Left renal cortex interstitium (tissue), 4 donors: ENCODE results near the gene POU2F2. TPM values are rescaled to one million over a fixed set of nuclear protein-coding genes. Genes with fewer than 3 reads are reported as not detected.
A peak's percentile ranks its signal among the peaks of the same experiment; 100 is the strongest.

Experiments
- DNase-seq, 4 donors: peaks; one replicate each; pipeline ENCODE4 v3.0.0-alpha.2; 2013; ENCODE audit warnings: low read depth in 4 of 4, low spot score in 2 of 4, missing footprints in 1 of 4
- polyA plus RNA-seq, 4 donors: library from polyadenylated mRNA; unstranded; fragments of 120-200 nt; gene quantifications; one replicate each; pipeline ENCODE4 v1.2.1, GENCODE V29; 2013; ENCODE audit not compliant: insufficient read length in 4 of 4

The POU2F2 gene
- polyA plus RNA-seq, 4 donors: 0.81 to 0.95 (median 0.91) TPM

GRCh38 chr19:42086188-42086736, 46.0 kb downstream of the POU2F2 start:
- DNase-seq: no peak

GRCh38 chr19:42083537-42083936, 48.7 kb downstream of the POU2F2 start:
- DNase-seq: no peak

DNA sequence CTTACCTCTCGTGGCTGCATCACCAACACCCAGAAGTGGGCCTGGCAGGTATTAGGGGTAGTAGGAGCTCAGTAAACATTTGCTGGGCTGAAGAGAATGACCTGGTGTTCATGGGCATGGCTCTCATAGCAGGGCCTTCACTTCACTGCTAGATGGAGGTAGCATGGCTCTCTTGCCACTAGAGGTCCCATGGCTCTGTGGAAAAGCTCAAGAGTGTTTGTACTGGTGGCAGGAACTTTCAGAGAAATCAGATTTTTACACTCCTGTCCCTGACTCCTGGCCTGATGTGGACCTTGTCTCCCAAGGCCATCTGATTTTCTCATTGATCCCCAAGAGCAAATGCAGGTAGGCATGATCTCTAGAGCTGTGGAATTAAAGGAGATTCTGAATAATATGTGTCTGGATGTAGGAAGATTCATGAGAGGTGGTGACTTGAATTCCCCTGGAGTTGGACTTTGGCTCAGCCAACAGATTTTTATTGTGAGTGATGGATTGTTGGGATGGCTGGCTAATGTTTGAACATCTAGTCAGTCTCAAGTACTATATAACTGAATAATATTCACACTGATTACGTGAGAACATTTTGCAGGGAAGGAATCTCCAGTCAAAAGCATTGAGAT, 50.6 kb downstream of the POU2F2 start:
- no peak for DNase-seq

DNA sequence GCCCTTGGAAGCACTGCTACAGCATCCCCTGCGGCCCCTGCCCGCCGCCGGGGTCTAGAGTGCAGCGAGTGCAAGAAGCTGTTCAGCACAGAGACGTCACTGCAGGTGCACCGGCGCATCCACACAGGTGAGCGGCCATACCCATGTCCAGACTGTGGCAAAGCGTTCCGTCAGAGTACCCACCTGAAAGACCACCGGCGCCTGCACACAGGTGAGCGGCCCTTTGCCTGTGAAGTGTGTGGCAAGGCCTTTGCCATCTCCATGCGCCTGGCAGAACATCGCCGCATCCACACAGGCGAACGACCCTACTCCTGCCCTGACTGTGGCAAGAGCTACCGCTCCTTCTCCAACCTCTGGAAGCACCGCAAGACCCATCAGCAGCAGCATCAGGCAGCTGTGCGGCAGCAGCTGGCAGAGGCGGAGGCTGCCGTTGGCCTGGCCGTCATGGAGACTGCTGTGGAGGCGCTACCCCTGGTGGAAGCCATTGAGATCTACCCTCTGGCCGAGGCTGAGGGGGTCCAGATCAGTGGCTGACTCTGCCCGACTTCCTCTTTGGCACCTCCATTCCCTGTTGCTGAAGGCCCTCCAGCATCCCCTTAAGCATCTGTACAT, 51.4 kb downstream of the POU2F2 start:
- no peak for DNase-seq

GRCh38 chr19:42079886-42080763, 52.1 kb downstream of the POU2F2 start:
- DNase-seq: no peak

DNA sequence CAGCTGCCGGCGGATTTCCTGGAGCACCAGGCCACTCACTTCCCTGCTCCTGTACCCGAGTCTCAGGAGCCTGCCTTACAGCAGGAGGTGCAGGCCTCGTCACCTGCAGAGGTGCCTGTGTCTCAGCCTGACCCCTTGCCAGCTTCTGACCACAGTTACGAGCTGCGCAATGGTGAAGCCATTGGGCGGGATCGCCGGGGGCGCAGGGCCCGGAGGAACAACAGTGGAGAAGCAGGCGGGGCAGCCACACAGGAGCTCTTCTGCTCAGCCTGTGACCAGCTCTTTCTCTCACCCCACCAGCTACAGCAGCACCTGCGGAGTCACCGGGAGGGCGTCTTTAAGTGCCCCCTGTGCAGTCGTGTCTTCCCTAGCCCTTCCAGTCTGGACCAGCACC, 53.0 kb downstream of the POU2F2 start:
- no peak for DNase-seq

DNA sequence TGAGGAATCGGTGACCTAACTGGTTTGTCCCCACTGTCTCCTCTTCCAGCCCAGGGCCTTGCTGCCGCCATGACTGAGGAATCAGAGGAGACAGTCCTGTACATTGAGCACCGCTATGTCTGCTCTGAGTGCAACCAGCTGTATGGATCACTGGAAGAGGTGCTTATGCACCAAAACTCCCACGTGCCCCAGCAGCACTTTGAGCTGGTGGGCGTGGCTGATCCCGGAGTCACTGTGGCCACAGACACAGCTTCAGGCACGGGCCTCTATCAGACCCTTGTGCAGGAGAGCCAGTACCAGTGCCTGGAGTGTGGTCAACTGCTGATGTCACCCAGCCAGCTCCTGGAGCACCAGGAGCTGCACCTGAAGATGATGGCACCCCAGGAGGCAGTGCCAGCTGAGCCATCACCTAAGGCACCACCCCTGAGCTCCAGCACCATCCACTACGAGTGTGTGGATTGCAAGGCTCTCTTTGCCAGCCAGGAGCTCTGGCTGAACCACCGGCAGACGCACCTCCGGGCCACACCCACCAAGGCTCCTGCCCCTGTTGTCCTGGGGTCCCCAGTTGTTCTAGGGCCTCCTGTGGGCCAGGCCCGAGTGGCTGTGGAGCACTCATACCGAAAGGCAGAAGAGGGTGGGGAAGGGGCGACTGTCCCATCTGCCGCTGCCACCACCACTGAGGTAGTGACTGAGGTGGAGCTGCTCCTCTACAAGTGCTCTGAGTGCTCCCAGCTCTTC, 53.5 kb downstream of the POU2F2 start:
- DNase-seq: no peak

GRCh38 chr19:42078058-42078457, 54.2 kb downstream of the POU2F2 start:
- DNase-seq: no peak

DNA sequence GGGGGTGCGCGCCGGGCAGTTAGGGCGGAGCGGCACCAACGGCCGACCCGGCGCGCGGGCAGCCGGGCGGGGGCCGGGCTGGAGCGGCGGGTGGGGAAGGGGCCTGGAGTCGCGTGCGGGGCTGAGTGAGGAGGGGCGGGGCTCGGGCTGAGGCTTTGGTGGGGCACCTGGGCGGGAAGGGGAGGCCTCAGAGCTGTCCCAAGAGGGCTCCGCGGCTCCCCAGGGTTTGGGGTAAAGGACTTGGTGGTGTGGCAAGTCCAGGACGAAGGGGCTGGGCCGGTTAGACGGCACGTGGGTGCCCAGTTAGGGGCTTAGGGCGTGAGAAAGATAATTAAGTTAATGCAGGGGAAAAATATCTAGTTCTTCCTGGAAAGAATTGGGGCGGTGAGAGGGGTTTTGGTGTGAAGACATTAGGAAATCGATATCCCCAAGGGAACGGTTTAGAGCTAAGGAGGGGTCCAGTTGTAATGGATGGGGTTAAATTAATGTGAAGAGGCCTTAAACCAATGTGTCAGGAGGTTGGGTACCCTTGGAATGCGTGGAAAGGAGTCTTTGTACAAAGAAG, 55.8 kb downstream of the POU2F2 start:
- peak in 1 of 4 donors; percentile 17 for DNase-seq

- peak; percentile 97 to 99 (median 98) for DNase-seq
Observed at GRCh38 chr19:42075616-42076379, 56.4 kb downstream of the POU2F2 start, which contains the start of gene ZNF574. ZNF574 (plus strand) TSS chr19:42076166; CDS start chr19:42078607, 2,441 bp downstream.

DNA sequence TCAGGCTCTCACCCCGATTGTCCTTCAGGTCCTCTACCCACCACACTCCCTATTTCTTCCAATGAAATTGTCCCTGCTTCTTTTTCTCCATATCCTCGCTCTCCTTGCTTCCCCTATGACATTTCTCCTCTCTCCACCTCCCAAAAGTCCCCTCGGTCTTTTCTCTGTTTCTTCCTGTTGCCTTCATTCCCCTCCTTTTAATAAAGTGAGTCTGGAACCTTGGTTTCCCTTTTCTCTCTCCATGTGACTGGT, 57.0 kb downstream of the POU2F2 start:
- DNase-seq: peak in 3 of 4 donors; percentile 26 to 84 (median 31)

GRCh38 chr19:42074513-42075363, 57.5 kb downstream of the POU2F2 start:
- peak in 1 of 4 donors; percentile 31 for DNase-seq

- DNase-seq: no peak
Observed at GRCh38 chr19:42071247-42071646, 61.0 kb downstream of the POU2F2 start.

DNA sequence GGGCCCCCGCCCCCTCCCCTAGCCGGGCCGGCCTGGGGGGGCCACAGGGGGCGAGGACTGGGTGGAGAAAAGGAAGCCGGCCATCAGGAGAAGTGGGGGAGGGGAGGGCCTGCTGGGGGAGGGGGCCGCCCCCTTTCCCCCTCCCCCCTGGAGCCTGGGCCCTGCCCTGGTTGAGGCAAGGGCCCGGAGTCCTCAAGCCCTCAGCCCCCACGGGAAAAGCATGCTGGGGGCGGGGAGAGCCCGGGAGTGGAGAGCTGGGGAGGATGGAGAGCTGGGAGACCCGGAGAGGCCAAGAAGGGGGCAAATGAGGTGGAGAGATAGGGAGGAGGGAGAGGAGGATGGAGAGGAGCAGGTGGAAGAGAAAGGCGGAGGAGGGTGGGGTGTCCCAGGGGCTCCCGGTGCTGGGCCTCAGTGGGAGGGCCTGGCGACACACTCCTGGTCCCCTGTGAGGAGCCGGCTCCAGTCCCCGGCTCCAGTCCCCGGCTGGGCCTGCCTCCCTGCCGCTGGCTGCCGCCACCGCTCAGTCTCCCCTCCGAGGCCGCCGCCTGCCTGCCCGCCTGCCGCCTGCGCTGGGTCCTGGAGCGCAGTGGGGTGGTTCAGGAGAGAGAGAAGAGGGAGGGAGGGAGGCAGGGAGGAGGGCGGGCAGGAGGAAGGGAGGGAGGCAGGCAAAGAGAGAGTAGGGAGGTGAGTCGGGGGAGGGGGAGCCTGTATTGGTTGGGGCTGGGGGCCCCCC, 62.5 kb downstream of the POU2F2 start, which contains the start of gene GRIK5:
Gene GRIK5 (minus strand): TSS at position 588 of the 733 bp plus-strand sequence. CDS start 4,436 bp downstream, outside the sequence.
- DNase-seq: peak in 2 of 4 donors; percentile 23 to 38

GRCh38 chr19:42068756-42069571, 63.3 kb downstream of the POU2F2 start:
- DNase-seq: no peak

GRCh38 chr19:42068361-42068755, 63.9 kb downstream of the POU2F2 start:
- no peak for DNase-seq

- DNase-seq: no peak
Observed at GRCh38 chr19:42067315-42067888, 64.8 kb downstream of the POU2F2 start.
